Measurements from ENCODE around the gene DDX59.

DNA sequence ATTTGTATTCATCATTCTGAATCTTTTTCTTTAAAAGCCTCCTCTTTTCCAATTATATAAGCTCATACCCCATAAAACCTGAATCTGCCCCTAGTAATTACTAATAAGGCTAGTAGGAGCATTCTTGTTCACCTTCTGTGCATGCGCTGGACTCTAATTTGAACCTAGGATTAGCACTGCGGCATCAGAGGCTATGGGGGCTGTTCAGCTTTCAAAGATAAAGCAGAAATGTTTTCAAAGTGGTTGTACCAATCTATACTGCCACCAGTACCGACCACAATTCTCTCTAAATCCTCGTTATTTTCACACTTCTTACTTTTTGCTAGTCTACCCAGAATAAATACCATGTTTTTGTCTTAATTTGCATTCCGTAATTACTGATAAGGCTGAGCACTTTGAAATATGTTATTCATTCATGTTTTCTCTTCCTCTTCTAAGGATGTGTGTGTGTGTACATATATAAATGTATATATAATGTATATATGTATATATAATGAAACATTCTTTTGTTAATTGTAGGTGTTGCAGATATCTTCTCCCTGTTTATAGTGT lies 1.6 kb upstream of the DDX59 start:
- TF ChIP-seq, protein P1, sequence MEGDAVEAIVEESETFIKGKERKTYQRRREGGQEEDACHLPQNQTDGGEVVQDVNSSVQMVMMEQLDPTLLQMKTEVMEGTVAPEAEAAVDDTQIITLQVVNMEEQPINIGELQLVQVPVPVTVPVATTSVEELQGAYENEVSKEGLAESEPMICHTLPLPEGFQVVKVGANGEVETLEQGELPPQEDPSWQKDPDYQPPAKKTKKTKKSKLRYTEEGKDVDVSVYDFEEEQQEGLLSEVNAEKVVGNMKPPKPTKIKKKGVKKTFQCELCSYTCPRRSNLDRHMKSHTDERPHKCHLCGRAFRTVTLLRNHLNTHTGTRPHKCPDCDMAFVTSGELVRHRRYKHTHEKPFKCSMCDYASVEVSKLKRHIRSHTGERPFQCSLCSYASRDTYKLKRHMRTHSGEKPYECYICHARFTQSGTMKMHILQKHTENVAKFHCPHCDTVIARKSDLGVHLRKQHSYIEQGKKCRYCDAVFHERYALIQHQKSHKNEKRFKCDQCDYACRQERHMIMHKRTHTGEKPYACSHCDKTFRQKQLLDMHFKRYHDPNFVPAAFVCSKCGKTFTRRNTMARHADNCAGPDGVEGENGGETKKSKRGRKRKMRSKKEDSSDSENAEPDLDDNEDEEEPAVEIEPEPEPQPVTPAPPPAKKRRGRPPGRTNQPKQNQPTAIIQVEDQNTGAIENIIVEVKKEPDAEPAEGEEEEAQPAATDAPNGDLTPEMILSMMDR (IDR thresholded peaks at IDR 0.05) = no peak
- TF ChIP-seq POLR2A (IDR thresholded peaks at IDR 0.05) = no peak

Measured in prostate gland (tissue), 2 donors.